Hypothalamus (tissue), 51 donors: ENCODE results near the gene NCK2.

Experiments used
- DNase-seq, 51 donors: peaks; one replicate each; lab custom pipeline; 2025; lab: John Stamatoyannopoulos, UW

The NCK2 gene

DNA sequence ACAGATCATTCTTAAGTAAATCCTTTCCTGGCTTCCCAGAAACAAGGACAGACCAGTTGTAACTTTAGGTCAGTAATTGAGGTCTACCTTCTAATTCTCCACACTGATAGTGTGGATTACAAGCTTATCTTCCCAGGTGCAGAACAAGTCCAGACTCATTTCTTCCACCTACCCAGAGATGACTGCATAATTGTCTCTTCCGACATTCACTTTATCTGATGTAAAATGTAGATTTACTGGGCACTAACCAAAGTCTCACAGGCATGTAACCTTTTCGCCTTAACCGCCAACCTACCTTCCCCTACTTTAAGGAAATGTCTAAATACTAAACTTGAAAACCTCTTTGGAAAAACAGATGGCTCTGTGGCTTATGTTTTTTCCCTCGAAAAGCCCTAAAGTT is 96.2 kb downstream of the NCK2 start:
- no peak for DNase-seq

- DNase-seq: no peak
Measured at GRCh38 chr2:105841551-105841950, 96.8 kb downstream of the NCK2 start.

GRCh38 chr2:105842555-105842954 is 97.8 kb downstream of the NCK2 start:
- no peak for DNase-seq

GRCh38 chr2:105843476-105844374 is 99.0 kb downstream of the NCK2 start:
- DNase-seq: no peak

- DNase-seq: no peak
Measured at GRCh38 chr2:105845976-105846375, 101.3 kb downstream of the NCK2 start.

DNA sequence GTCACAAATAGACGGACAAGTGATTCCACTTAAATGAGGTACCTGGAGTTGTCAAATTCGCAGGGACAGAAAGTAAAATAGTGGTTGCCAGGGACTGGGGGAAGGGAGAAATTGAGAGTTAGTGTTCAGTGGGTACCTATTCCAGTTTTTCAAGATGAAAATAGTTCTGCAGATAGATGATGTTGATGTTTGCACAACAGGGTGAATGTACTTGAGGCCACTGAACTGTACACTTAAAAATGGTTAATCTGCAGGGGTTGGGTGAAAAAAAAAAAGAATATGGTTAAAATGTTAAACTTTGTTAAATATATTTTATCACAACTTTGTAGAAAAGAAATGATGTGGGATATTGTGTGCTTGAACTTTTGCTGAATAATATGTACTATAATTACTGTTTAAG is 102.3 kb downstream of the NCK2 start:
- DNase-seq: no peak

GRCh38 chr2:105848367-105848766 is 103.7 kb downstream of the NCK2 start:
- DNase-seq: no peak

DNA sequence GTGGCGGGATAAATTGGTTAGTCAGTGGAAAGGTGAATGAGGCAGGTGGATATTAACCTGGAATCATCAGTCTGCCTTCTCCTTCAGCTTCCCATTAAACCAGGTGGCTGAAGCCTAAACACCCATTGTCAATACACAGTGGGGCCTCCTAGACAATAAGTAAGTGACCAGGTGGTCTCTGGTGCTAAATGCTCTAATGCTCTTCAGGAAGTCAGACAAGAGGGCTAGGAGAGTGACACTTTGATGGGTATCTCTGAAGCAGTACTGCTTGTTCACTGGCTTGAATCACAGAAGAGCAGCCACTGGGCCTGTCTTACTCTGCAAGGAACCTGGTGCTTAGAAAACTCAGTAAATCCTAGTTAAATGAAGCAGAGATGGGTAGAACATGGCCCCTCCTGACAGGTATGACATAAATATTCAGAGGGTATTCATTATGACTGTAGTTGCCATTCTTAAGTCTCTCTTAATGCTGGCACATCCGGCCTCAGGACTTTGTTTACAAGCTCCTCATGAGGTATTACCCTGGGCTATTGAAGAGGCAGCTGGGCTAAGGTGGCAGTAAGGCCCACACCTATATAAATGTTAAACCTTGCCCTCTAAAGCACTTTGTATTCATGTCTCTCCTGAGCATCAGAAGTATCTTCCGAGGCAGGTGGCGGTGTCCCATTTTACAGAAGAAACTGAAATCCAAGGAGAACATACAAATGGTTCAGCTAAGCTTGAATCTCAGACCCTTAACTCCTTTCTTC is 104.9 kb downstream of the NCK2 start:
- no peak for DNase-seq

DNA sequence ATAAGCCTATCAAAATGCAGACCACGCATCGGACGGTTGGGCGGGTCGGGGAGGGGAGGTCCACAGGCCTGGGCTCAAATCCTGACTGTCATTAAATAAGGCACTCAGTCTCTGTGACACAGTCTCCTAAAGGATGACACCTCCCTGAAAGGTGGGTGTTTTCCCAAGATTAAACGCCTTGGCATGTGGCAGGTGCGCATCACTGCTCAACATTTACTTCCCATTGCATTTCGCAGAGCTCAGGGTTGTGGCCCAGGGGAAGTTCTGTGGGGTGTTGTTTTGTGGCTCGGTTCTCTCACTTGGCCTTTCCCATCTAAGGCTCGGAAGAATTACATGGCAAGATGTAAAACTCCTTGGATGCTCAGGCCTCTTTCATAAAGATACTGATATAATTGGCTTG is 107.4 kb downstream of the NCK2 start:
- no peak for DNase-seq

GRCh38 chr2:105853354-105854088 is 108.8 kb downstream of the NCK2 start:
- DNase-seq: no peak

GRCh38 chr2:105854972-105855371 is 110.3 kb downstream of the NCK2 start:
- no peak for DNase-seq

- DNase-seq: no peak
Measured at GRCh38 chr2:105856581-105856980, 111.9 kb downstream of the NCK2 start.

DNA sequence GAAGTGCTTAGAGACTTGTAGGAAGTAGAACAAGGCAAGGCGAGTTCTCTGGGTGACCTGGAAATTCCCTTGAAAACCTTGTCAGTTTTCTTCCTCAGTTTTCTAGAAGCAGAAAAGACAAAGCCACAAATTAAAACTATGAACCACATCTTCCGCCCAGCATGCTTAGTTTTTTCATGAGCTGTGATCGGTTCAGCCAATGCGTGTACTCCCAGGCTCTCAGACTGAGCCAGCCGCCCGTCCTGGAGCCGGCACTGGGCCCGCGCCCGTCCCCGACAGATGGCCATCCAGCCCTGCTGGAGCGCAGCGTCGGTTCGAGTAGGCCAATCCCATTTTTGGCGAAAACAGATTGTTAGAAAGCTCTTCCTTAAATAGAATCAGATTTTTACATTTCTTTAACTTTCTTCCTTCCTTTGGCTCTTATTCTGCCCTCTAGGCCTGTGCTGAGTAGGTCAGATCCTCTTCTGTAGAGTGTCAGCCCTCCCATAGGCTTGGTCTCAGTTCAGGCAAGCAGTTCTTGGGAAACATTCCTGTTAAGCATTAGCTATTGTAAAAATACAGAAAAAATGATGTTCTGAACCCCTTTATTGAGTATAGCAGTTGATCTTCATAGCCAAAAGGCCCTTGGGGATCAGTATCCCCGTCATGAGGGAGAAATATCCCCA is 112.5 kb downstream of the NCK2 start:
- DNase-seq: no peak

GRCh38 chr2:105858868-105859693 is 114.4 kb downstream of the NCK2 start:
- no peak for DNase-seq

DNA sequence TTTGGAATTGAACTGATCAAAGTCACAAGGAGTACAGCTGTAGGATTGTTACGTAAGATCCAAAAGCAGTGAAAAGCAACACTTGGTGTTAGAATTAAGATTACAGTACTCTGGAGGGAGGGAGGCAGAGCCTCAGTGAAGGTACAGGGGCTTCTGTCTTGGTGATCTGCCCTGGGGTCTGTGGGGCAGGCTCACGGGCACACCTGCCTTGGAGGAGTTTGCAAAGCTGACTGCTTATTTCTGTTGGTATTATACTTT is 114.9 kb downstream of the NCK2 start:
- DNase-seq: no peak

GRCh38 chr2:105860567-105860966 is 115.9 kb downstream of the NCK2 start:
- no peak for DNase-seq

DNA sequence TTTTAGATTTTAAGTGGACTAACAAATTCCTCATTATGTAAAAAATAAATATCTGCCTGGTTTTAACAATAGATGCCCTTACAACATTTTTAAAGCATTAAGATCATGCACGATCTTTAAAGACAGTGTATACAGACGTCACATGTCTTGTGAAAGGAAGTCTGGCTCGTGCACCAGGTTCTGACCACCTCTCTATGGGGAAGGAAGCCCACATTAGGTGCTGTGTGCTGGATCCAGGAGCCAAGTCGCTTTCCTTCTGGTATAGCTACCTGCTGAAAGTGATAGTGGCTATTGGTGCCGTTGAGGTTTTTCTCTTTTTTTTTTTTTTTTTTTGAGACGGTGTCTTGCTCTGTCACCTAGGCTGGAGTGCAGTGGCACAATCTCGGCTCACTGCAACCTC is 116.5 kb downstream of the NCK2 start:
- no peak for DNase-seq

DNA sequence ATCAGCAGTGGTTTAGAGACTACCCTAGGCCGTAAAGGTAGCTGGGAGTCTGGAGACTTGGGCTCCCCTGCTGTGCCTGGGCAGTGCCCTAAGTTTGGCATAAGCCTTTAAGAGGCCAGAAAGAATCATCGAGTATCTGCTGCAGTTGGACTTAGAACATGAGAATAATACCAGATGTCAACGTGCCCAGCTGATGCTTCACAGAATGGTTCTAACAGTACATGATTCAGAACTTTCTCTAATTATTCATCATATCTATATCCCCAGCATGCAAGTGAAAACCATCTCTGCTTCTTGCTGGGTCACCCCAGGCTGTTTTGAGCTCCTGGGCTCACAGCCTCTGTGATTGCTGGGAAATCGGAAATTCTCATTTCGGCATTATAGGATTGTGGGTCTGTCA is 118.1 kb downstream of the NCK2 start:
- no peak for DNase-seq

DNA sequence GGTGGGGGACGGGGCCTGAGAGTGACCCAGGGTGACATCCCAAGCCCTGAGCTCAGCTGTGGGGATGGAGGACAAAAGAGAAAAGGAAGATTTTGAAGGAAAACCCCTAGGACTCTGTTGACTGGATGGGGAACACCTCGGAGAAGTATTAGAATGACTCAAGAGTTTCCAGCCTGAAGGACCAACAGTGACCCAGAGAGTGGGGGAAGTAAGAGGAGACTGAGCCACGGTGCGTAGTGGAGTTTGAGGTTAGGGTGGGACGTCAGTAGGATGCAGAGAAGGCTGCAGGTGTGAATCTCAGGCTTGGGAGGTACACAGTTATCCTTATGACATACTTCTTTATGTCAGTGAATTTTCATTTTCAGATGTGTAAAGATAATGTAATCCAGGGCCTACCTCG is 119.5 kb downstream of the NCK2 start:
- no peak for DNase-seq

- peak in 1 of 51 donors; percentile 28 for DNase-seq
Measured at GRCh38 chr2:105865222-105865913, 120.7 kb downstream of the NCK2 start.
